Heart left ventricle (tissue), 16 donors: Measurements from ENCODE around the gene CYP2D6. TPM values are rescaled to one million over a fixed set of nuclear protein-coding genes. Genes with fewer than 3 reads are reported as not detected.

Experiments used
- ATAC-seq, 4 donors: fragments of 200-7000 bp; cut with Tn5 transposase; one replicate each; pipeline ENCODE4 v1.9.1; 2020 to 2022; ENCODE audit warnings: moderate library complexity in 4 of 4, mild to moderate bottlenecking in 3 of 4, moderate number of reproducible peaks in 1 of 4
- DNase-seq, 5 donors: peaks; one replicate each; pipeline ENCODE4 v3.0.0-alpha.2; 2020
- H3K27ac ChIP-seq, 12 donors: fragments of 200-600 bp; sonication (generic) in 4 of 12; one replicate each; pipeline versions ENCODE4 v1.5.0 to v1.8.0; 2016 to 2022; ENCODE audit warnings: mild to moderate bottlenecking in 2 of 12
- H3K27me3 ChIP-seq, 9 donors: fragments of 200-600 bp; sonication (generic) in 2 of 9; one replicate each; pipeline versions ENCODE4 v1.5.1 to v1.8.0; 2016 to 2022; ENCODE audit warnings: mild to moderate bottlenecking in 3 of 9
- H3K36me3 ChIP-seq, 9 donors: fragments of 200-600 bp; sonication (generic) in 2 of 9; one replicate each; pipeline versions ENCODE4 v1.5.0 to v1.8.0; 2018 to 2022; ENCODE audit warnings: mild to moderate bottlenecking in 2 of 9
- H3K4me1 ChIP-seq, 12 donors: fragments of 200-600 bp; sonication (generic) in 4 of 12; one replicate each; pipeline versions ENCODE4 v1.5.0 to v1.8.0; 2016 to 2022; ENCODE audit warnings: mild to moderate bottlenecking in 3 of 12
- H3K4me3 ChIP-seq, 12 donors: fragments of 200-600 bp; sonication (generic) in 4 of 12; one replicate each; pipeline versions ENCODE4 v1.5.0 to v1.8.0; 2017 to 2022; ENCODE audit warnings: mild to moderate bottlenecking in 9 of 12, moderate library complexity in 4 of 12
- H3K9me3 ChIP-seq, 12 donors: fragments of 200-600 bp; sonication (generic) in 4 of 12; one replicate each; pipeline versions ENCODE4 v1.5.0 to v1.8.0; 2016 to 2022; ENCODE audit warnings: mild to moderate bottlenecking in 1 of 12
- CTCF ChIP-seq, 12 donors: fragments of 200-600 bp; sonication (generic) in 4 of 12; IDR thresholded peaks; one replicate each; pipeline versions ENCODE4 v1.5.0 to v1.8.0; 2018 to 2022; ENCODE audit warnings: antibody characterized with exemption in 12 of 12, mild to moderate bottlenecking in 5 of 12
- POLR2A ChIP-seq, 2 donors: fragments of 450-650 bp; IDR thresholded peaks; one replicate each; pipeline ENCODE4 v1.6.1; 2017; ENCODE audit warnings: antibody characterized with exemption in 2 of 2, mild to moderate bottlenecking in 2 of 2, moderate library complexity in 2 of 2
- WGBS, 4 donors: extraction: QIAGEN DNeasy Blood & Tissue Kit in 2 of 4; methylation state at CpG; one replicate each; pipeline versions ENCODE4 v1.1.5 to v1.1.7; 2013 to 2018; 5-methylcytosine and 5-hydroxymethylcytosine counted together
- intact Hi-C, 10 donors: fragments of 100-400 bp; cut with DNase I; formaldehyde crosslinking; loops; one replicate each; pipeline versions ENCODE4 v1.11.1 to v1.14.2; 2022
- polyA plus RNA-seq, 2 donors: library from polyadenylated mRNA; stranded (reverse); fragments of 200-250 nt; gene quantifications; one replicate each; pipeline ENCODE4 v1.2.3, GENCODE V29; 2013
- total RNA-seq, 9 donors: library from RNA; depleted of rRNA in 2 of 9; stranded (reverse); fragments of >200 nt in 2 of 9; fragmentation: NEBNext Ultra II Directional in 3 of 9; extraction: Animal tissue kit (Norgen Biotek cat#: 25700) in 3 of 9; gene quantifications; one replicate each; pipeline versions ENCODE4 v1.1.0 to v1.2.4, GENCODE V29; 2016 to 2023
- donor health status: ischemic (EF 13 %, LVEDD 7.1; RV severe dilation, severe dysfunction).
- donor health status: healthy with polysubstance abuse.
- donor health status: DM: no; HTN: yes; CAD: no.
- donor health status: DM: no; HTN: no; CAD: no.
- donor health status: ischemic (EF 25% LVEDD 6.9; RV normal size, moderate dysfunction).
- donor health status: ischemic (EF 25% LVEDD 5.7; RV mildly dilated, moderate dysfunction).
- donor health status: healthy.
- donor health status: DM: yes; HTN: yes; CAD: no.
- donor health status: ischemic (EF 35%, LVEDD 5.7; RV mildly dilated, moderate dysfunction).
- donor health status: nonischemic (EF 11% LVEDD 7.7; RV severe dilation, severe dysfunction).
- donor health status: DM: yes; HTN: yes; CAD: no.
- donor health status: PGD.
- donor health status: ischemic (EF 29% LVEDD 5.4; RV normal size, mild dysfunction).
- donor health status: nonischemic (EF 23%, LVEDD 6.1; RV moderate dilation, normal function).

The CYP2D6 gene
- total and polyA plus RNA-seq, 11 donors, result 0.12 to 0.47 (median 0.26) TPM; not detected in 1

GRCh38 chr22:42176255-42176915 lies 45.8 kb upstream of the CYP2D6 start:
- Histone ChIP-seq H3K4me1 (peaks cover 0 to 29% (median 9%) of the 10 kb centered on the region in 12 donors), H3K36me3 (peaks cover 0 to 22% (median 0%) of the 10 kb centered on the region in 9 donors), H3K9me3 (no peaks in the 10 kb centered on the region), H3K4me3 (no peak overlapping the region), H3K27me3 (no peaks in the 10 kb centered on the region), H3K27ac (no peak overlapping the region)
- intact Hi-C loops, result loop anchor here in 1 of 10 donors (10.0 kb wide), 1 partner anchor 88 kb away; no protein-coding TSS in a partner anchor
- DNase-seq, result no peak
- 76 to 85% (median 80%) methylated on average over 10 of the region's 10 CpGs for WGBS, 4 donors
- ATAC-seq, result peak in 2 of 4 donors; percentile 28 to 50
- no peak for TF ChIP-seq POLR2A (IDR thresholded peaks at IDR 0.05)
- TF ChIP-seq CTCF (IDR thresholded peaks at IDR 0.05), result no peak

- Histone ChIP-seq H3K4me3 (no peak overlapping the region), H3K9me3 (no peaks in the 10 kb centered on the region), H3K27me3 (no peaks in the 10 kb centered on the region), H3K36me3 (peaks cover 0 to 29% (median 6%) of the 10 kb centered on the region in 9 donors), H3K4me1 (peaks cover 0 to 15% (median 0%) of the 10 kb centered on the region in 12 donors), H3K27ac (no peak overlapping the region)
- TF ChIP-seq POLR2A (IDR thresholded peaks at IDR 0.05) (no peak), CTCF (IDR thresholded peaks at IDR 0.05) (no peak)
- no peak for ATAC-seq
- no peak for DNase-seq
- intact Hi-C loops, result loop anchor here in 1 of 10 donors (10.0 kb wide), 1 partner anchor 91 kb away; no protein-coding TSS in a partner anchor
- 81 to 93% (median 91%) methylated on average over 4 of the region's 4 CpGs for WGBS, 4 donors
Measured at GRCh38 chr22:42174062-42174461, 43.5 kb upstream of the CYP2D6 start.

- Histone ChIP-seq H3K4me3 (no peak overlapping the region), H3K9me3 (no peaks in the 10 kb centered on the region), H3K4me1 (peaks cover 0 to 15% (median 0%) of the 10 kb centered on the region in 12 donors), H3K27ac (no peak overlapping the region), H3K36me3 (peaks cover 0 to 33% (median 8%) of the 10 kb centered on the region in 9 donors), H3K27me3 (no peaks in the 10 kb centered on the region)
- TF ChIP-seq CTCF (IDR thresholded peaks at IDR 0.05) (no peak), POLR2A (IDR thresholded peaks at IDR 0.05) (no peak)
- DNase-seq, result no peak
- intact Hi-C loops, result loop anchor here in 1 of 10 donors (10.0 kb wide), 1 partner anchor 91 kb away; no protein-coding TSS in a partner anchor
- 93 to 96% (median 95%) methylated on average over 6 of the region's 6 CpGs for WGBS, 4 donors
- ATAC-seq, result no peak
Measured at GRCh38 chr22:42173183-42173926, 42.7 kb upstream of the CYP2D6 start.

GRCh38 chr22:42172773-42173172 lies 42.2 kb upstream of the CYP2D6 start:
- intact Hi-C loops, result loop anchor here in 1 of 10 donors (10.0 kb wide), 1 partner anchor 92 kb away; no protein-coding TSS in a partner anchor
- Histone ChIP-seq H3K27me3 (no peaks in the 10 kb centered on the region), H3K4me1 (peaks cover 0 to 15% (median 0%) of the 10 kb centered on the region in 12 donors), H3K4me3 (no peak overlapping the region), H3K36me3 (peaks cover 0 to 33% (median 12%) of the 10 kb centered on the region in 9 donors), H3K27ac (no peak overlapping the region), H3K9me3 (no peaks in the 10 kb centered on the region)
- no peak for TF ChIP-seq POLR2A (IDR thresholded peaks at IDR 0.05)
- no peak for TF ChIP-seq CTCF (IDR thresholded peaks at IDR 0.05)
- ATAC-seq (no peak), DNase-seq (no peak)
- WGBS, 4 donors, result 49 to 75% (median 71%) methylated on average over 5 of the region's 5 CpGs
